LHCN-M2 (cell line): ENCODE data around the gene COL11A1. TPM values are rescaled to one million over a fixed set of nuclear protein-coding genes. Genes with fewer than 3 reads are reported as not detected.
A peak's percentile ranks its signal among the peaks of the same experiment; 100 is the strongest.

Source experiments
- DNase-seq: peaks from one replicate; pipeline ENCODE4 v3.0.0-alpha.2; 2012; ENCODE audit warnings: low read depth
- total RNA-seq: library from RNA; depleted of rRNA; stranded (reverse); fragments of >200 nt; gene quantifications from 2 replicates; pipeline ENCODE4 v1.2.3, GENCODE V29; 2014

COL11A1 gene
- total RNA-seq, 1 experiment from 2014 or later, result 54.3 TPM

GRCh38 chr1:102901996-102902395 is 206.3 kb downstream of the COL11A1 start:
- peak; percentile 44 for DNase-seq

GRCh38 chr1:102899935-102900334 is 208.4 kb downstream of the COL11A1 start:
- DNase-seq, result no peak

- DNase-seq, result peak; percentile 76
Measured at GRCh38 chr1:102897557-102897956, 210.8 kb downstream of the COL11A1 start.

GRCh38 chr1:102896771-102897170 is 211.6 kb downstream of the COL11A1 start:
- no peak for DNase-seq

GRCh38 chr1:102896286-102896685 is 212.0 kb downstream of the COL11A1 start:
- DNase-seq, result no peak

GRCh38 chr1:102891868-102892625 is 216.3 kb downstream of the COL11A1 start:
- DNase-seq, result peak; percentile 75

- DNase-seq, result no peak
Measured at GRCh38 chr1:102886638-102887037, 221.7 kb downstream of the COL11A1 start.

- DNase-seq, result no peak
Measured at GRCh38 chr1:102884238-102884637, 224.1 kb downstream of the COL11A1 start.

GRCh38 chr1:102879439-102879993 is 228.8 kb downstream of the COL11A1 start:
- DNase-seq, result peak; percentile 91

- no peak for DNase-seq
Measured at GRCh38 chr1:102875756-102876155, 232.6 kb downstream of the COL11A1 start.

GRCh38 chr1:102872526-102872925 is 235.8 kb downstream of the COL11A1 start:
- no peak for DNase-seq

- DNase-seq, result no peak
Measured at GRCh38 chr1:102872097-102872496, 236.2 kb downstream of the COL11A1 start.

GRCh38 chr1:102863704-102864103 is 244.6 kb downstream of the COL11A1 start:
- DNase-seq, result no peak

GRCh38 chr1:102861247-102861646 is 247.1 kb downstream of the COL11A1 start:
- DNase-seq, result no peak

GRCh38 chr1:102858695-102859094 is 249.6 kb downstream of the COL11A1 start:
- DNase-seq, result no peak

GRCh38 chr1:102857251-102857650 is 251.1 kb downstream of the COL11A1 start:
- DNase-seq, result no peak

GRCh38 chr1:102853701-102854187 is 254.6 kb downstream of the COL11A1 start:
- DNase-seq, result no peak

- DNase-seq, result no peak
Measured at GRCh38 chr1:102853136-102853535, 255.2 kb downstream of the COL11A1 start.

GRCh38 chr1:102852613-102853012 is 255.7 kb downstream of the COL11A1 start:
- DNase-seq, result peak; percentile 47

GRCh38 chr1:102851616-102852015 is 256.7 kb downstream of the COL11A1 start:
- peak; percentile 9 for DNase-seq

- DNase-seq, result no peak
Measured at GRCh38 chr1:102842606-102843005, 265.7 kb downstream of the COL11A1 start.

- no peak for DNase-seq
Measured at GRCh38 chr1:102840741-102841140, 267.6 kb downstream of the COL11A1 start.

- DNase-seq, result peak; percentile 30
Measured at GRCh38 chr1:102838016-102838415, 270.3 kb downstream of the COL11A1 start.
